ENCODE data around the gene BRPF3. TPM values are rescaled to one million over a fixed set of nuclear protein-coding genes. Genes with fewer than 3 reads are reported as not detected.
A peak's percentile ranks its signal among the peaks of the same experiment; 100 is the strongest.

The BRPF3 gene
- polyA plus RNA-seq, 1 donor = 52.3 TPM

- H3K27me3 ChIP-seq (ENCODE audit: control insufficient read depth, insufficient read depth, low read length) = no peaks in the 10 kb centered on the region
- peaks cover 55% of the 10 kb centered on the region for H3K36me3 ChIP-seq (ENCODE audit: control insufficient read depth, insufficient read depth, low read length)
- peaks cover 7% of the 10 kb centered on the region for H3K4me1 ChIP-seq (ENCODE audit: control insufficient read depth, insufficient read depth, low read length)
- no peak overlapping the region for H3K27ac ChIP-seq (ENCODE audit: low read length)
- DNase-seq = no peak
- WGBS (ENCODE audit: insufficient coverage, low lambda C conversion rate) = no CpG with 5 or more reads among the region's 19 CpGs
- no peaks in the 10 kb centered on the region for H3K9me3 ChIP-seq (ENCODE audit: control insufficient read depth, low read depth, low read length)
- no peak overlapping the region for H3K4me3 ChIP-seq (ENCODE audit: low read length)
Observed at GRCh38 chr6:36200154-36200891, 3.8 kb downstream of the BRPF3 start.

DNA sequence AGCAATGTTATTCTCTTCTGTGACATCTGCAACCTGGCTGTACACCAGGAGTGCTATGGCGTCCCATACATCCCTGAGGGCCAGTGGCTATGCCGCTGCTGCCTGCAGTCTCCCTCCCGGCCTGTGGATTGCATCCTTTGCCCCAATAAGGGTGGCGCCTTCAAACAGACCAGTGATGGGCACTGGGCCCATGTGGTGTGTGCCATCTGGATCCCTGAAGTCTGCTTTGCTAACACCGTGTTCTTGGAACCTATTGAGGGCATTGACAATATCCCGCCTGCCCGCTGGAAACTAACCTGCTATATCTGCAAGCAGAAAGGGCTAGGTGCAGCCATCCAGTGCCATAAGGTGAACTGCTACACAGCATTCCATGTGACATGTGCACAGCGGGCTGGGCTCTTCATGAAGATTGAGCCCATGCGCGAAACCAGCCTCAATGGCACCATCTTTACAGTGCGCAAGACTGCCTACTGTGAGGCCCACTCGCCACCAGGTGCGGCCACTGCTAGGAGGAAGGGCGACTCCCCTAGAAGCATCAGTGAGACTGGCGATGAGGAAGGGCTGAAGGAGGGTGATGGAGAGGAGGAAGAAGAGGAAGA is 4.6 kb downstream of the BRPF3 start:
- Histone ChIP-seq H3K4me1 (ENCODE audit: control insufficient read depth, insufficient read depth, low read length) (peaks cover 7% of the 10 kb centered on the region), H3K36me3 (ENCODE audit: control insufficient read depth, insufficient read depth, low read length) (peaks cover 62% of the 10 kb centered on the region), H3K27ac (ENCODE audit: low read length) (no peak overlapping the region), H3K27me3 (ENCODE audit: control insufficient read depth, insufficient read depth, low read length) (no peaks in the 10 kb centered on the region), H3K9me3 (ENCODE audit: control insufficient read depth, low read depth, low read length) (no peaks in the 10 kb centered on the region), H3K4me3 (ENCODE audit: low read length) (no peak overlapping the region)
- no peak for DNase-seq
- no CpG with 5 or more reads among the region's 15 CpGs for WGBS (ENCODE audit: insufficient coverage, low lambda C conversion rate)

- no peak overlapping the region for H3K4me3 ChIP-seq (ENCODE audit: low read length)
- WGBS (ENCODE audit: insufficient coverage, low lambda C conversion rate) = no CpG with 5 or more reads among the region's 3 CpGs
Observed at GRCh38 chr6:36201612-36202011, 5.1 kb downstream of the BRPF3 start.

GRCh38 chr6:36202101-36202500 is 5.6 kb downstream of the BRPF3 start:
- H3K27ac ChIP-seq (ENCODE audit: low read length) = no peak overlapping the region
- H3K4me1 ChIP-seq (ENCODE audit: control insufficient read depth, insufficient read depth, low read length) = peaks cover 7% of the 10 kb centered on the region
- no peaks in the 10 kb centered on the region for H3K9me3 ChIP-seq (ENCODE audit: control insufficient read depth, low read depth, low read length)
- H3K27me3 ChIP-seq (ENCODE audit: control insufficient read depth, insufficient read depth, low read length) = no peaks in the 10 kb centered on the region
- H3K36me3 ChIP-seq (ENCODE audit: control insufficient read depth, insufficient read depth, low read length) = peaks cover 72% of the 10 kb centered on the region
- no CpG with 5 or more reads among the region's 4 CpGs for WGBS (ENCODE audit: insufficient coverage, low lambda C conversion rate)
- DNase-seq = no peak
- H3K4me3 ChIP-seq (ENCODE audit: low read length) = no peak overlapping the region

More at GRCh38 chr6:36201612-36202011, 5.1 kb downstream of the BRPF3 start:
- Histone ChIP-seq H3K9me3 (ENCODE audit: control insufficient read depth, low read depth, low read length) (no peaks in the 10 kb centered on the region), H3K27ac (ENCODE audit: low read length) (no peak overlapping the region), H3K27me3 (ENCODE audit: control insufficient read depth, insufficient read depth, low read length) (no peaks in the 10 kb centered on the region), H3K4me1 (ENCODE audit: control insufficient read depth, insufficient read depth, low read length) (peaks cover 7% of the 10 kb centered on the region), H3K36me3 (ENCODE audit: control insufficient read depth, insufficient read depth, low read length) (peaks cover 67% of the 10 kb centered on the region)
- no peak for DNase-seq

DNA sequence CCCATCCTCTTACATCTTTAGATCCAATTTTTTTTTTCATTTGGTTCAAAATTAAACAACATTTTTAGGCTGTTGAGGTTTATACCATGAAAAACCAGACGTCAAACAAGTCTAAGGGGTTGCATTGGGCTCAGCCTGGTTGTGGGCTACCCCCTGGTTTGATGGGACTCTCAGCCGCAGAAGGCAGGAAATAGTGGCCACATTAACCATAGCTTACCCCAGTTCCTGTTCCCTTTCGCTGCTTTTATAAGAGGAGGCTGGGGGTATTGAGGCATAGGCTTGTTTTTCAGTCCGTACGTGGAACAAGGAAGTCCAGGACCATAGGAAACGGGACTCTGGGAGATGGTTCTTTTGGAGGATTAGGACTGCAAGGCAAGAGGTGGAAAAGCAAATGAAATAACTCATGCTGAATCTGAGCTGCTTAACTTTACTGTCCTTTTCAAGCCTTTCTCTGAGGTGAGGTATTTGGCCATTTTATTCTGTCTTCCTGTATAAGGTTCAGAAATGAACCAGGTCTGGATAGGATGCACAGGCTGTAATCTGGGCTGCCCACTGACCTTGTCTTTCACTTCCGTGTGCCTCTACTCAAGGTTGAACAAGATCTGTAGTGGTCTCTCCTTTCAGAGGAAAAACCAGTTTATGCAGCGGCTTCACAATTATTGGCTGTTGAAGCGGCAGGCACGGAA is 7.7 kb downstream of the BRPF3 start:
- peaks cover 93% of the 10 kb centered on the region for H3K36me3 ChIP-seq (ENCODE audit: control insufficient read depth, insufficient read depth, low read length)
- WGBS (ENCODE audit: insufficient coverage, low lambda C conversion rate) = 80% methylated on average over 1 of the region's 10 CpGs
- no peak overlapping the region for H3K4me3 ChIP-seq (ENCODE audit: low read length)
- DNase-seq = no peak
- no peaks in the 10 kb centered on the region for H3K27me3 ChIP-seq (ENCODE audit: control insufficient read depth, insufficient read depth, low read length)
- no peaks in the 10 kb centered on the region for H3K4me1 ChIP-seq (ENCODE audit: control insufficient read depth, insufficient read depth, low read length)
- no peaks in the 10 kb centered on the region for H3K9me3 ChIP-seq (ENCODE audit: control insufficient read depth, low read depth, low read length)
- no peak overlapping the region for H3K27ac ChIP-seq (ENCODE audit: low read length)

DNA sequence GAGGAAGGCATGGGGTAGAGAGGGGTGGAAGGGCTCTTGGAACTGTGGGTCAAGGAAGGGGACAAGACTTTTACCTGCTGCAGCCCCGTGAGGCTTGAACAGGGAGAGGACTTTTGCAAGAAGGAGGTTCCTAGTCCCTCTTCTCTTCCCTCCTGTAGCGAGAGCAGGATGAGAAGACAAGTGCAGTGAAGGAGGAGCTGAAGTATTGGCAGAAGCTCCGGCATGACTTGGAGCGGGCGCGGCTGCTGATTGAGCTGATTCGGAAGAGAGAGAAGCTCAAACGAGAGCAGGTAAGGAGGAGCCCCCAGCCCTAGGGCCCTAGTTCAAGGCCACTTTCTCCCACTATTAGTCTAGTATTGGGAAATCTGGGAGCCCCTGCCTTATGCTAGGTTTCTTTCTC is 10.6 kb downstream of the BRPF3 start:
- Histone ChIP-seq H3K36me3 (ENCODE audit: control insufficient read depth, insufficient read depth, low read length) (peaks cover 95% of the 10 kb centered on the region), H3K9me3 (ENCODE audit: control insufficient read depth, low read depth, low read length) (no peaks in the 10 kb centered on the region), H3K27ac (ENCODE audit: low read length) (no peak overlapping the region), H3K4me3 (ENCODE audit: low read length) (no peak overlapping the region), H3K27me3 (ENCODE audit: control insufficient read depth, insufficient read depth, low read length) (no peaks in the 10 kb centered on the region), H3K4me1 (ENCODE audit: control insufficient read depth, insufficient read depth, low read length) (peaks cover 16% of the 10 kb centered on the region)
- no peak for DNase-seq
- WGBS (ENCODE audit: insufficient coverage, low lambda C conversion rate) = no CpG with 5 or more reads among the region's 8 CpGs

- DNase-seq = peak in 1 of 2 donors; percentile 28
- H3K4me1 ChIP-seq (ENCODE audit: control insufficient read depth, insufficient read depth, low read length) = peaks cover 16% of the 10 kb centered on the region
- peak overlapping the region; percentile 76 for H3K27ac ChIP-seq (ENCODE audit: low read length)
- H3K36me3 ChIP-seq (ENCODE audit: control insufficient read depth, insufficient read depth, low read length) = peaks cover 89% of the 10 kb centered on the region
- H3K27me3 ChIP-seq (ENCODE audit: control insufficient read depth, insufficient read depth, low read length) = no peaks in the 10 kb centered on the region
- no peak overlapping the region for H3K4me3 ChIP-seq (ENCODE audit: low read length)
- no CpG with 5 or more reads among the region's 1 CpG for WGBS (ENCODE audit: insufficient coverage, low lambda C conversion rate)
- H3K9me3 ChIP-seq (ENCODE audit: control insufficient read depth, low read depth, low read length) = no peaks in the 10 kb centered on the region
Observed at GRCh38 chr6:36209606-36210005, 13.1 kb downstream of the BRPF3 start.

GRCh38 chr6:36210182-36210581 is 13.6 kb downstream of the BRPF3 start:
- H3K27ac ChIP-seq (ENCODE audit: low read length) = peak overlapping the region; percentile 76
- H3K27me3 ChIP-seq (ENCODE audit: control insufficient read depth, insufficient read depth, low read length) = no peaks in the 10 kb centered on the region
- no peaks in the 10 kb centered on the region for H3K9me3 ChIP-seq (ENCODE audit: control insufficient read depth, low read depth, low read length)
- H3K36me3 ChIP-seq (ENCODE audit: control insufficient read depth, insufficient read depth, low read length) = peaks cover 89% of the 10 kb centered on the region
- WGBS (ENCODE audit: insufficient coverage, low lambda C conversion rate) = no CpG with 5 or more reads among the region's 14 CpGs
- no peak overlapping the region for H3K4me3 ChIP-seq (ENCODE audit: low read length)
- peak; percentile 35 to 83 for DNase-seq
- peaks cover 16% of the 10 kb centered on the region for H3K4me1 ChIP-seq (ENCODE audit: control insufficient read depth, insufficient read depth, low read length)

- no CpG with 5 or more reads among the region's 18 CpGs for WGBS (ENCODE audit: insufficient coverage, low lambda C conversion rate)
- Histone ChIP-seq H3K27ac (ENCODE audit: low read length) (peak overlapping the region; percentile 76), H3K36me3 (ENCODE audit: control insufficient read depth, insufficient read depth, low read length) (peaks cover 90% of the 10 kb centered on the region), H3K4me3 (ENCODE audit: low read length) (no peak overlapping the region), H3K4me1 (ENCODE audit: control insufficient read depth, insufficient read depth, low read length) (peaks cover 20% of the 10 kb centered on the region), H3K9me3 (ENCODE audit: control insufficient read depth, low read depth, low read length) (no peaks in the 10 kb centered on the region), H3K27me3 (ENCODE audit: control insufficient read depth, insufficient read depth, low read length) (no peaks in the 10 kb centered on the region)
- no peak for DNase-seq
Observed at GRCh38 chr6:36210886-36211595, 14.5 kb downstream of the BRPF3 start.

DNA sequence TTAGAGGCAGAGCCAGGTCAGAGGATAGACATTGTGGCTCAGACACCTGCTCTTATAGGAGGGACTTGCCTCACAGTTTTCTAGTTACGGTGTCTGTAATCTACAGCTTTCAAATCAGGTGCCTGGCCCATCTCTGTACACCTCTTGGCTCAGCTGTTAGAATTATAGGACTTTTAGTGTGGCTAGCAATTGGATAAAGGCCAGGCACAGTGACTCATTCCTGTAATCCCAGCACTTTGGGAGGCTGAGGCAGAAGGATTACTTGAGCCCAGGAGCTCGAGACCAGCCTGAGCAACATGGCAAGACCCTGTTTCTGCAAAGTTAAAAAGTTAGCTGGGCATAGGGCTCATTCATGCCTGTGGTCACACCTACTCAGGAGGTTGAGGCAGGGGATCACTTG is 20.0 kb downstream of the BRPF3 start:
- no peak overlapping the region for H3K4me3 ChIP-seq (ENCODE audit: low read length)
- peak in 1 of 2 donors; percentile 18 for DNase-seq
- H3K27me3 ChIP-seq (ENCODE audit: control insufficient read depth, insufficient read depth, low read length) = no peaks in the 10 kb centered on the region
- no CpG with 5 or more reads among the region's 2 CpGs for WGBS (ENCODE audit: insufficient coverage, low lambda C conversion rate)
- H3K27ac ChIP-seq (ENCODE audit: low read length) = peak overlapping the region; percentile 75
- peaks cover 55% of the 10 kb centered on the region for H3K4me1 ChIP-seq (ENCODE audit: control insufficient read depth, insufficient read depth, low read length)
- no peaks in the 10 kb centered on the region for H3K9me3 ChIP-seq (ENCODE audit: control insufficient read depth, low read depth, low read length)
- H3K36me3 ChIP-seq (ENCODE audit: control insufficient read depth, insufficient read depth, low read length) = peaks cover 76% of the 10 kb centered on the region

Data from large intestine (tissue), 3 donors.